WERI-Rb-1 (cell line): ENCODE measurements around the gene LZIC.

Experiments
- DNase-seq: peaks from one replicate; pipeline ENCODE4 v3.0.0-alpha.2; 2020
- H3K27ac ChIP-seq: fragments of 250-450 bp; sonication (Bioruptor Pico); 2 replicates; pipeline ENCODE4 v1.5.1; 2020; ENCODE audit warnings: mild to moderate bottlenecking, moderate library complexity
- H3K27me3 ChIP-seq: fragments of 250-450 bp; sonication (Bioruptor Pico); 2 replicates; pipeline ENCODE4 v1.5.1; 2021; ENCODE audit warnings: mild to moderate bottlenecking, low read depth, moderate library complexity; ENCODE audit not compliant: insufficient read depth, severe bottlenecking
- H3K36me3 ChIP-seq: fragments of 250-450 bp; sonication (Bioruptor Pico); 2 replicates; pipeline ENCODE4 v1.5.1; 2020; ENCODE audit warnings: mild to moderate bottlenecking, moderate library complexity
- H3K4me3 ChIP-seq: 2 replicates; pipeline ENCODE4 v1.5.1; 2011; ENCODE audit warnings: low read depth, mild to moderate bottlenecking, control low read depth, low read length
- H3K9me3 ChIP-seq: fragments of 250-450 bp; sonication (Bioruptor Pico); 2 replicates; pipeline ENCODE4 v1.5.1; 2021; ENCODE audit warnings: mild to moderate bottlenecking, moderate library complexity; ENCODE audit not compliant: severe bottlenecking
- CTCF ChIP-seq: IDR thresholded peaks from 2 replicates; pipeline ENCODE4 v1.5.1; 2011; ENCODE audit warnings: low read depth, mild to moderate bottlenecking, control low read depth, inconsistent platforms, low read length

The LZIC gene

GRCh38 chr1:9904596-9904995, 38.6 kb downstream of the LZIC start:
- no peak for TF ChIP-seq CTCF
- no peaks in the 10 kb centered on the region for H3K9me3 ChIP-seq
- no peak overlapping the region for H3K4me3 ChIP-seq
- no peak overlapping the region for H3K27ac ChIP-seq
- no peaks in the 10 kb centered on the region for H3K36me3 ChIP-seq
- no peaks in the 10 kb centered on the region for H3K27me3 ChIP-seq
- no peak for DNase-seq

GRCh38 chr1:9903801-9904527, 39.2 kb downstream of the LZIC start:
- DNase-seq, result no peak
- no peak for TF ChIP-seq CTCF

GRCh38 chr1:9902060-9902452, 41.1 kb downstream of the LZIC start:
- Histone ChIP-seq H3K27me3 (no peaks in the 10 kb centered on the region), H3K27ac (no peak overlapping the region), H3K36me3 (no peaks in the 10 kb centered on the region), H3K9me3 (no peaks in the 10 kb centered on the region), H3K4me3 (no peak overlapping the region)
- no peak for TF ChIP-seq CTCF
- DNase-seq, result no peak

More at GRCh38 chr1:9903801-9904527, 39.2 kb downstream of the LZIC start:
- Histone ChIP-seq H3K27me3 (no peaks in the 10 kb centered on the region), H3K4me3 (no peak overlapping the region), H3K36me3 (no peaks in the 10 kb centered on the region), H3K9me3 (no peaks in the 10 kb centered on the region), H3K27ac (no peak overlapping the region)

- Histone ChIP-seq H3K27me3 (no peaks in the 10 kb centered on the region), H3K27ac (no peak overlapping the region), H3K9me3 (no peaks in the 10 kb centered on the region), H3K36me3 (no peaks in the 10 kb centered on the region), H3K4me3 (no peak overlapping the region)
- no peak for DNase-seq
- no peak for TF ChIP-seq CTCF
Measured at GRCh38 chr1:9901148-9902059, 41.8 kb downstream of the LZIC start.

GRCh38 chr1:9900142-9901043, 42.8 kb downstream of the LZIC start:
- Histone ChIP-seq H3K9me3 (no peaks in the 10 kb centered on the region), H3K4me3 (no peak overlapping the region), H3K36me3 (no peaks in the 10 kb centered on the region), H3K27ac (no peak overlapping the region), H3K27me3 (no peaks in the 10 kb centered on the region)
- peak; percentile 26 for DNase-seq
- TF ChIP-seq CTCF, result no peak
